ENCODE results near the gene CHST9.
A peak's percentile ranks its signal among the peaks of the same experiment; 100 is the strongest.

The CHST9 gene

DNA sequence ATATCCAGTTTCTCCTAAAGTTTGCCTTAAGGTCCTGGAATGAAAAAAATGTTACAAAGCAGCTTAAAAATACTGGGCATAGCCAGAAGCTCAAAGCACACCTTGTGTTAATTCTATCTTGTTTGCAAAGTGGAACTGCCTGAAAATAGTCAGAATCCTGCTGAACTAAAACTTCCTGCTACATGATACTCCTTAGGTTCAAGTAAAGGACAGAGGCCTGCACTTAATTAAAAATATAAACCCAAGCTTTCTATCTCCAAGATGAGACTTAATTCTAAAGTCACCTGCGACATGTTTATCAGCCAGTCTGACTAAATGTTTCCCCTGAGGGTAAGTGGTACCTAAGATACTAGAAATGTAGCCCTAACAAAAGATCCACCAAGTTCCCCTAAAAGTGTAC, 103.4 kb downstream of the CHST9 start:
- in situ Hi-C loops (cut with MboI; ENCODE audit: low pct_unique_long_range_greater_than_20kb, low sequenced_read_pairs, unreplicated experiment): no loop called here
- DNase-seq (ENCODE audit: low spot score): no peak
- TF ChIP-seq, protein P1, sequence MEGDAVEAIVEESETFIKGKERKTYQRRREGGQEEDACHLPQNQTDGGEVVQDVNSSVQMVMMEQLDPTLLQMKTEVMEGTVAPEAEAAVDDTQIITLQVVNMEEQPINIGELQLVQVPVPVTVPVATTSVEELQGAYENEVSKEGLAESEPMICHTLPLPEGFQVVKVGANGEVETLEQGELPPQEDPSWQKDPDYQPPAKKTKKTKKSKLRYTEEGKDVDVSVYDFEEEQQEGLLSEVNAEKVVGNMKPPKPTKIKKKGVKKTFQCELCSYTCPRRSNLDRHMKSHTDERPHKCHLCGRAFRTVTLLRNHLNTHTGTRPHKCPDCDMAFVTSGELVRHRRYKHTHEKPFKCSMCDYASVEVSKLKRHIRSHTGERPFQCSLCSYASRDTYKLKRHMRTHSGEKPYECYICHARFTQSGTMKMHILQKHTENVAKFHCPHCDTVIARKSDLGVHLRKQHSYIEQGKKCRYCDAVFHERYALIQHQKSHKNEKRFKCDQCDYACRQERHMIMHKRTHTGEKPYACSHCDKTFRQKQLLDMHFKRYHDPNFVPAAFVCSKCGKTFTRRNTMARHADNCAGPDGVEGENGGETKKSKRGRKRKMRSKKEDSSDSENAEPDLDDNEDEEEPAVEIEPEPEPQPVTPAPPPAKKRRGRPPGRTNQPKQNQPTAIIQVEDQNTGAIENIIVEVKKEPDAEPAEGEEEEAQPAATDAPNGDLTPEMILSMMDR (IDR thresholded peaks at IDR 0.05; ENCODE audit: extremely low read depth, insufficient read depth, missing control alignments): no peak

DNA sequence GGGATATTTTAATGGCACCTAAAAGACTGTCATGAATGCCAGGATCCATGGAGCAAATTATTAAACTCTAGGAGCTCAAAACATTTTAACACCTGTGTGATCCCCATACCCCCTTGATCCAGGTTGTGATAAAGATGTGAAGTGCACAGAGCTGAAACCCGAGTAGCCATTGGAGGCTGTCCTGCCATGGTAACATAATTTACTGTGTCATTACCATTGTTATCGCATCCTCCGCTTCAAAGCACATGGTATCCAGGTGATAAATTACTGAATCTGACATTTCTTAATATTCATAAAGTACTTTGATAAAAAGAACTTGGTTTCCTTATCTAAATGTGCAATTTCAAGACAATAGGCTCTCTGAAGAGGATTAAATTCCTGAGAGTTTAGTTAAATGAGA, 109.3 kb downstream of the CHST9 start:
- TF ChIP-seq, protein P1 (IDR thresholded peaks at IDR 0.05; ENCODE audit: extremely low read depth, insufficient read depth, missing control alignments): no peak
- no peak for DNase-seq (ENCODE audit: low spot score)
- in situ Hi-C loops (cut with MboI; ENCODE audit: low pct_unique_long_range_greater_than_20kb, low sequenced_read_pairs, unreplicated experiment): no loop called here

DNA sequence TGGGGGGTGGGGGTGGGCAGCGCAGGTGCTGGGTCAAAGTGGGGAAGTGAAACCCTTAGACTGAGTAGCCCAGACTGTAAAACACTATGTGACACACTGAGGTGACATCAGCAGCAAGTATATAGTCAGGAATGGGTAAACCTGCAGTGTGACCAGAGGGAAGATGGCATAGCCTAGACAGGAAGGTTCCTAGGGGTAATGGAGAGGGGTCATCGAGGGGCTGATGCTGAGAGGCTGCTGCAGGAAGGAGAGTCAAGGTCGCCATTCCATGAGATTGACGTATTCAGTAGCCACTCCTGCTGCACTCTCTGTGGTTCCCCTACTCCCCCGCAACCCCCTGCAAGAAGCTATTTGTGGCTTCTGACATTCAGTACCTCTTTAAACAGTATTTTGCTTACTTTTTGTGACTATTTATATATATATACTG, 111.7 kb downstream of the CHST9 start:
- in situ Hi-C loops (cut with MboI; ENCODE audit: low pct_unique_long_range_greater_than_20kb, low sequenced_read_pairs, unreplicated experiment): no loop called here
- peak; percentile 23 for DNase-seq (ENCODE audit: low spot score)
- TF ChIP-seq, protein P1 (IDR thresholded peaks at IDR 0.05; ENCODE audit: extremely low read depth, insufficient read depth, missing control alignments): no peak

DNA sequence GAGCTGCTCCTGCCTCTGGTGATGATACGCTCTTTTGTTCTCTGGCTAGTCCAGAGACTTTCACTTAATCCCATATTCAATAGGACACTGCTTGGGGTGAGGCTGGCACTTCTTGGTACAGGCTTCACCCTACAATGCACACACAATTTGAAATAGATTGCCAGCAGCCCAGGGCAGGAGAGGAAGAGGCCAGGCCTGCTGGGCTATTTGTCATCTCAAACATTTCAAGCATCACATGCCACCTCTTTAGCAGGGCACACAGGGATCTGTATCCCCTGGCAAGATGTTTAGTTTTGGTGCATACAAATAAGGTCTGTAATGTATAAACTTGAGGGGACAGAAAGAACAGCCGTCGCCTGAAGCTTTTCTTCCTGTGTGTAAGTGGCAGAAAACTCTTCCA, 120.4 kb downstream of the CHST9 start:
- no peak for DNase-seq (ENCODE audit: low spot score)
- TF ChIP-seq, protein P1 (IDR thresholded peaks at IDR 0.05; ENCODE audit: extremely low read depth, insufficient read depth, missing control alignments): no peak
- in situ Hi-C loops (cut with MboI; ENCODE audit: low pct_unique_long_range_greater_than_20kb, low sequenced_read_pairs, unreplicated experiment): no loop called here

DNA sequence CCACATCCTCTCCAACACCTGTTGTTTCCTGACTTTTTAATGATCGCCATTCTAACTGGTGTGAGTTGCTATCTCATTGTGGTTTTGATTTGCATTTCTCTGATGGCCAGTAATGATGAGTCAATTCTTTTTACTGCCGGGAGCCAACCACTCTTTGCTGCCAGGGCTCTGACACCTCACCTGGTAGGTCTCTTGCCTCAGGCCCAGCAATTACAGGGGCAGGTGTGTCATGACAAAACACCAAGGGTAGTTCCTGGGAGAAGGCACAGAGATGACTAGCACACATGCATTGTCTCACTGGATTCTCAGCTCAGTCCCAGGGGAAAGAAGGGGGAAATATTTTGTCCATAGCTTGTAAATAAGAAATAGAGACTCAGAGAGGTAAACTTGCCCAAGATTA, 122.3 kb downstream of the CHST9 start:
- TF ChIP-seq, protein P1 (IDR thresholded peaks at IDR 0.05; ENCODE audit: extremely low read depth, insufficient read depth, missing control alignments): no peak
- in situ Hi-C loops (cut with MboI; ENCODE audit: low pct_unique_long_range_greater_than_20kb, low sequenced_read_pairs, unreplicated experiment): no loop called here
- no peak for DNase-seq (ENCODE audit: low spot score)

DNA sequence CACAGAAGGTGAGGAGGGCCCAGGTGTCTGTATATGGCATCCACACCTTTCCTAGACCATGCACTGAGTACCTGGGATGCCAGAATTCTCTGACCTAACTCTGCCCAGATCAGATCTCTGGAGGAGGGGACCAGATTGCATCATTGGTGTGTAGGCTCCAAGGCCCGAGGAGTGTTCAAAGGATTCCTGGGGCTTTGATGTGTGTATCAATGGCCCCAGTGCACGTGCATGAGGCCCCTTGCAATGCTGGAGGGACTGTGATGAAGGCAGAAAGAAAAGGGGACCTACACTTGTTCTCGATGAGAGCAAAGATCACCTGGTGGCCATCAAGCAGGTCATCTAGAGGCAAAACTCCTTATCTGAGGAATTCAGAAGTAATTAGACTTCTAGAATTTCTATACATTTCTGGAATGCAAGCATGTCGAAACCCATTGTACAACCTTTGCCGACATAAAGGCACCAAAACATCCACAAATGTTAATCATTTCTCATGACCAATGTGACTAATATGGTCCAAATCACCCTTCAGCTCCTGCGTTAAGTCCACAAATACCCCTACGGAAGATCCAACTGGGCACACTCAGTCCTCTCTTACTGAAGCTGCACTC, 123.5 kb downstream of the CHST9 start:
- TF ChIP-seq, protein P1 (IDR thresholded peaks at IDR 0.05; ENCODE audit: extremely low read depth, insufficient read depth, missing control alignments): no peak
- in situ Hi-C loops (cut with MboI; ENCODE audit: low pct_unique_long_range_greater_than_20kb, low sequenced_read_pairs, unreplicated experiment): no loop called here

More for the DNA sequence above, 123.5 kb downstream of the CHST9 start:
- DNase-seq (ENCODE audit: low spot score): no peak

All from GM13977 (cell line).